ENCODE data around the gene LMF2.

Gene LMF2

GRCh38 chr22:50467341-50467740 is 40.2 kb downstream of the LMF2 start:
- H3K4me1 ChIP-seq (ENCODE audit: control insufficient read depth, insufficient read depth, low read length), result peaks cover 6% of the 10 kb centered on the region
- no peak overlapping the region for H3K27ac ChIP-seq (ENCODE audit: low read depth, low read length)
- H3K36me3 ChIP-seq (ENCODE audit: control insufficient read depth, insufficient read depth, low read length), result peaks cover 50% of the 10 kb centered on the region
- H3K4me3 ChIP-seq (ENCODE audit: low read depth, low read length), result no peak overlapping the region
- no peak overlapping the region for H3K9ac ChIP-seq (ENCODE audit: low read depth, low read length)
- H3K27me3 ChIP-seq (ENCODE audit: control insufficient read depth, insufficient read depth, low read length), result no peaks in the 10 kb centered on the region
- no peaks in the 10 kb centered on the region for H3K9me3 ChIP-seq (ENCODE audit: control insufficient read depth, insufficient read depth, low read length)

GRCh38 chr22:50465066-50465930 is 42.2 kb downstream of the LMF2 start:
- H3K9me3 ChIP-seq (ENCODE audit: control insufficient read depth, insufficient read depth, low read length), result no peaks in the 10 kb centered on the region
- H3K36me3 ChIP-seq (ENCODE audit: control insufficient read depth, insufficient read depth, low read length), result peaks cover 69% of the 10 kb centered on the region
- no peak overlapping the region for H3K9ac ChIP-seq (ENCODE audit: low read depth, low read length)
- H3K4me3 ChIP-seq (ENCODE audit: low read depth, low read length), result no peak overlapping the region
- no peak overlapping the region for H3K27ac ChIP-seq (ENCODE audit: low read depth, low read length)
- H3K4me1 ChIP-seq (ENCODE audit: control insufficient read depth, insufficient read depth, low read length), result peaks cover 4% of the 10 kb centered on the region
- no peaks in the 10 kb centered on the region for H3K27me3 ChIP-seq (ENCODE audit: control insufficient read depth, insufficient read depth, low read length)

GRCh38 chr22:50464451-50464850 is 43.1 kb downstream of the LMF2 start:
- peaks cover 78% of the 10 kb centered on the region for H3K36me3 ChIP-seq (ENCODE audit: control insufficient read depth, insufficient read depth, low read length)
- H3K9me3 ChIP-seq (ENCODE audit: control insufficient read depth, insufficient read depth, low read length), result no peaks in the 10 kb centered on the region
- H3K27ac ChIP-seq (ENCODE audit: low read depth, low read length), result no peak overlapping the region
- no peak overlapping the region for H3K9ac ChIP-seq (ENCODE audit: low read depth, low read length)
- no peak overlapping the region for H3K4me3 ChIP-seq (ENCODE audit: low read depth, low read length)
- no peaks in the 10 kb centered on the region for H3K4me1 ChIP-seq (ENCODE audit: control insufficient read depth, insufficient read depth, low read length)
- H3K27me3 ChIP-seq (ENCODE audit: control insufficient read depth, insufficient read depth, low read length), result no peaks in the 10 kb centered on the region

- Histone ChIP-seq H3K9ac (ENCODE audit: low read depth, low read length) (no peak overlapping the region), H3K4me3 (ENCODE audit: low read depth, low read length) (no peak overlapping the region), H3K4me1 (ENCODE audit: control insufficient read depth, insufficient read depth, low read length) (no peaks in the 10 kb centered on the region), H3K36me3 (ENCODE audit: control insufficient read depth, insufficient read depth, low read length) (peaks cover 89% of the 10 kb centered on the region), H3K9me3 (ENCODE audit: control insufficient read depth, insufficient read depth, low read length) (no peaks in the 10 kb centered on the region), H3K27ac (ENCODE audit: low read depth, low read length) (no peak overlapping the region), H3K27me3 (ENCODE audit: control insufficient read depth, insufficient read depth, low read length) (no peaks in the 10 kb centered on the region)
Observed at GRCh38 chr22:50463188-50463900, 44.2 kb downstream of the LMF2 start.

DNA sequence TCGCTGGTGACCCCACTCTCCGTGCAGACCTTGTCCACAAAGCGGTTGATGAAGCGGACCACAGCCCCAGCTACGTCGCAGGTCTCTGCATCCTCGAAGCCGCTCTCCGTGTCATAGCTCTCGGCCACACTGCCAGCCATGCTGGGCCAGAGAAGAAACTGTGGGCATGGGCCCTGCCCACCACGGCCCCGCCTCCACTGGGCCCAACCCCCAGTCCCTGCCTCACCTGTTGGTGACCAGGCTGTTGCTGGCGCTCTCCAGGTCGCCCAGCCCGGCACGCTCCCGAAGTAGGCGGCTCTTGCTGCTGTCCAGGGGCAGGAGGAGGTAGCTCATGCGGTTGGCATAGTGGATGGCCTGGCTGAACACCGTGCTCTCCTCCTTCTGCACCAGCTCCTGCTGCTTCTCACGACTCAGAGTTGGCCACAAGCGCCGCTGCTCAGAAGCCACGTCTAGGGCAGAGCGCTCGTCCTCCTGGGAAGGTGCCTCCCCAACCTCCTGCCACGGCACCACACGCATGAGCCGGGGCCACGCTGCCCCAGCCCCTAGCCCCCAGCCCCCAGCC is 45.4 kb downstream of the LMF2 start:
- Histone ChIP-seq H3K27ac (ENCODE audit: low read depth, low read length) (no peak overlapping the region), H3K4me1 (ENCODE audit: control insufficient read depth, insufficient read depth, low read length) (no peaks in the 10 kb centered on the region), H3K9ac (ENCODE audit: low read depth, low read length) (no peak overlapping the region), H3K9me3 (ENCODE audit: control insufficient read depth, insufficient read depth, low read length) (no peaks in the 10 kb centered on the region), H3K27me3 (ENCODE audit: control insufficient read depth, insufficient read depth, low read length) (no peaks in the 10 kb centered on the region), H3K4me3 (ENCODE audit: low read depth, low read length) (no peak overlapping the region), H3K36me3 (ENCODE audit: control insufficient read depth, insufficient read depth, low read length) (peaks cover 92% of the 10 kb centered on the region)

DNA sequence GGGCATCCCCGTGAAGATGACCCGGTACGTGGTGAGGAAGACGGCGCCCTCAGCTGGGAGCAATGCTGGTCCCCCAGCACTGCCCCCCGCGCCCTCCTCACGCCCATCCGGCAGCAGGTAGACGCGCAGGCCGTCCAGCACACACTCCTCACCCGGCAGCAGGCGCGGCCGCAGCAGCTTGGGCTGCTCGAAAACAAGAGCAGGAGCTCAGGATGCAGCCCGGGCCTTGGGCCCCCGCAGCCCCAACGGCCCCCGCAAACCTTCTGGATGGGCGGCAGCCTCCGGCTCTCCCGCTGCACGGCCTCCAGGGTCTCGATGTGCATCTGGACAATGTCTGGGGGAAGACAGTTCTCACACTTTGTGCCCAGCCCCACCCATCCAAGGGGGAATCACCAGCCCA is 46.0 kb downstream of the LMF2 start:
- Histone ChIP-seq H3K9me3 (ENCODE audit: control insufficient read depth, insufficient read depth, low read length) (no peaks in the 10 kb centered on the region), H3K4me1 (ENCODE audit: control insufficient read depth, insufficient read depth, low read length) (no peaks in the 10 kb centered on the region), H3K27ac (ENCODE audit: low read depth, low read length) (no peak overlapping the region), H3K36me3 (ENCODE audit: control insufficient read depth, insufficient read depth, low read length) (peaks cover 87% of the 10 kb centered on the region), H3K27me3 (ENCODE audit: control insufficient read depth, insufficient read depth, low read length) (no peaks in the 10 kb centered on the region), H3K9ac (ENCODE audit: low read depth, low read length) (no peak overlapping the region), H3K4me3 (ENCODE audit: low read depth, low read length) (no peak overlapping the region)

DNA sequence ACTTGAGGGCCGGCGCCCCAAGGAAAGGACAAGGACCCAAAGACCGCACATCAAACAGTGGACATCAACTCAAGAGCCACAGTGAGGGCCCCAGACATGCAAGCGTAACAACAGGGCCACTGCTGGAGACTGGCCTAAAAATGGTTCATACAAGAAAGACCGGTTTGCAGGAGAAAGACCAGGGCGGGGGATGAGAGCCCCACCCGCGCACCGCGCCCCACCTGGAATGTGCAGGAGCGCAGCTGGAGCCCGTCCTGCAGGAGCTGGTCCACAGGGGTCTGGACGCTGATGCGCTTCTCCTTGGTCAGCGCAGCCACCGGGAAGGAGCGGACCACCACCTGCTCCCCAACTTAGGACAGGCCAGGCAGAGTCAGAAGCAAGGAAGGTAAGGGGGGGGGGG is 46.6 kb downstream of the LMF2 start:
- H3K9me3 ChIP-seq (ENCODE audit: control insufficient read depth, insufficient read depth, low read length), result no peaks in the 10 kb centered on the region
- peaks cover 84% of the 10 kb centered on the region for H3K36me3 ChIP-seq (ENCODE audit: control insufficient read depth, insufficient read depth, low read length)
- H3K27me3 ChIP-seq (ENCODE audit: control insufficient read depth, insufficient read depth, low read length), result no peaks in the 10 kb centered on the region
- no peak overlapping the region for H3K4me3 ChIP-seq (ENCODE audit: low read depth, low read length)
- H3K9ac ChIP-seq (ENCODE audit: low read depth, low read length), result no peak overlapping the region
- H3K27ac ChIP-seq (ENCODE audit: low read depth, low read length), result no peak overlapping the region
- no peaks in the 10 kb centered on the region for H3K4me1 ChIP-seq (ENCODE audit: control insufficient read depth, insufficient read depth, low read length)

DNA sequence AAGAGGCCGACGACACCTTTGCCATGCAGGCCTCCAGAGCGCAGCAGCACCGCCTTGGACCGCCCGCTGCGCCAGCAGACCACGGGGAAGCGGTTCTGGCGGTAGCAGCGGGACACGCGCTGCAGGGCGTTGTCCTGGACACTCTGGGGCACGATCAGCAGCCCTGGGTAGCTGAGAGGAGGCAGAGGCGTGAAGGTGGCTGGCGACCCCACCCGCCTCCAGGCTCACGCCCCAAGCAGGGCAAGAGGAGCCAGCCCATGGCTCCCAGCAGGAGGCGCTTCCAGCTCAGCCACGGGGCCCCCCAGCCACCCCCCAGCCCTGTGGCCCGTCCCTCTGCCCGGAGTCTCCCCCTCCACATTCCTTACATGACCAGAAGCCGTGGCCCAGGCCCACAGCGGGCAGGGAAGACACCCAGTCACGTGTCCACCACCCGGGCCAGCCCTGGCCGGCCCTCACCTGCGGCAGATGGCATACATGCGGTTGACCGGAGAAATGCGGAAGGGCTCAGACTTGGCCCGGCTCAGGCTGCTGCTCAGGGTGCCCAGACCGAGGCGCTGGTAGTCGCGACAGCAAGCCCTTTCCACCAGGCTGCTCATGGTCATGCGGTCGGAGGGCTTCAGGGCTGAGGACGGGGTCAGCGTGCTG is 47.9 kb downstream of the LMF2 start:
- Histone ChIP-seq H3K9ac (ENCODE audit: low read depth, low read length) (no peak overlapping the region), H3K9me3 (ENCODE audit: control insufficient read depth, insufficient read depth, low read length) (no peaks in the 10 kb centered on the region), H3K4me3 (ENCODE audit: low read depth, low read length) (no peak overlapping the region), H3K36me3 (ENCODE audit: control insufficient read depth, insufficient read depth, low read length) (peaks cover 85% of the 10 kb centered on the region), H3K27me3 (ENCODE audit: control insufficient read depth, insufficient read depth, low read length) (no peaks in the 10 kb centered on the region), H3K4me1 (ENCODE audit: control insufficient read depth, insufficient read depth, low read length) (no peaks in the 10 kb centered on the region), H3K27ac (ENCODE audit: low read depth, low read length) (no peak overlapping the region)

GRCh38 chr22:50459016-50459415 is 48.5 kb downstream of the LMF2 start:
- H3K27me3 ChIP-seq (ENCODE audit: control insufficient read depth, insufficient read depth, low read length), result no peaks in the 10 kb centered on the region
- peaks cover 85% of the 10 kb centered on the region for H3K36me3 ChIP-seq (ENCODE audit: control insufficient read depth, insufficient read depth, low read length)
- H3K27ac ChIP-seq (ENCODE audit: low read depth, low read length), result no peak overlapping the region
- no peaks in the 10 kb centered on the region for H3K9me3 ChIP-seq (ENCODE audit: control insufficient read depth, insufficient read depth, low read length)
- no peak overlapping the region for H3K9ac ChIP-seq (ENCODE audit: low read depth, low read length)
- no peaks in the 10 kb centered on the region for H3K4me1 ChIP-seq (ENCODE audit: control insufficient read depth, insufficient read depth, low read length)
- H3K4me3 ChIP-seq (ENCODE audit: low read depth, low read length), result no peak overlapping the region

GRCh38 chr22:50456466-50457234 is 50.9 kb downstream of the LMF2 start:
- H3K4me1 ChIP-seq (ENCODE audit: control insufficient read depth, insufficient read depth, low read length), result no peaks in the 10 kb centered on the region
- H3K4me3 ChIP-seq (ENCODE audit: low read depth, low read length), result no peak overlapping the region
- no peaks in the 10 kb centered on the region for H3K27me3 ChIP-seq (ENCODE audit: control insufficient read depth, insufficient read depth, low read length)
- H3K9me3 ChIP-seq (ENCODE audit: control insufficient read depth, insufficient read depth, low read length), result no peaks in the 10 kb centered on the region
- H3K36me3 ChIP-seq (ENCODE audit: control insufficient read depth, insufficient read depth, low read length), result peaks cover 75% of the 10 kb centered on the region
- H3K27ac ChIP-seq (ENCODE audit: low read depth, low read length), result no peak overlapping the region
- H3K9ac ChIP-seq (ENCODE audit: low read depth, low read length), result no peak overlapping the region

Measured in HUES48 (cell line).